Liver (tissue), 9 donors: ENCODE data around the gene SLCO4A1. TPM values are rescaled to one million over a fixed set of nuclear protein-coding genes. Genes with fewer than 3 reads are reported as not detected.

Experiments
- DNase-seq: peaks from one replicate; pipeline ENCODE4 v3.0.0-alpha.2; 2017; ENCODE audit warnings: low spot score
- H3K27ac ChIP-seq, 2 donors: one replicate each; pipeline ENCODE4 v1.7.0; 2013; ENCODE audit warnings: inconsistent platforms in 2 of 2, low read length in 2 of 2, control low read depth in 1 of 2, low read depth in 1 of 2, mild to moderate bottlenecking in 1 of 2
- H3K27me3 ChIP-seq, 4 donors: one replicate each; pipeline versions ENCODE4 v1.6.1 to v1.7.0; 2013; ENCODE audit warnings: low read length in 3 of 4, inconsistent platforms in 1 of 4, mild to moderate bottlenecking in 1 of 4, moderate library complexity in 1 of 4; ENCODE audit not compliant: control insufficient read depth in 4 of 4, insufficient read depth in 4 of 4
- H3K36me3 ChIP-seq, 4 donors: one replicate each; pipeline versions ENCODE4 v1.6.1 to v1.7.0; 2013; ENCODE audit warnings: low read length in 3 of 4, mild to moderate bottlenecking in 3 of 4, low read depth in 1 of 4, moderate library complexity in 1 of 4; ENCODE audit not compliant: control insufficient read depth in 4 of 4, insufficient read depth in 3 of 4
- H3K4me1 ChIP-seq, 4 donors: one replicate each; pipeline versions ENCODE4 v1.6.1 to v1.7.0; 2013; ENCODE audit warnings: low read length in 3 of 4, mild to moderate bottlenecking in 3 of 4, moderate library complexity in 1 of 4; ENCODE audit not compliant: control insufficient read depth in 4 of 4, insufficient read depth in 4 of 4
- H3K4me3 ChIP-seq, 3 donors: one replicate each; pipeline versions ENCODE4 v1.6.1 to v1.7.0; 2013; ENCODE audit warnings: low read length in 3 of 3, control low read depth in 1 of 3, low read depth in 1 of 3, mild to moderate bottlenecking in 1 of 3
- H3K9ac ChIP-seq, 2 donors: one replicate each; pipeline ENCODE4 v1.7.0; 2013; ENCODE audit warnings: low read length in 2 of 2, mild to moderate bottlenecking in 2 of 2, moderate library complexity in 2 of 2, control low read depth in 1 of 2, low read depth in 1 of 2
- H3K9me3 ChIP-seq, 4 donors: one replicate each; pipeline versions ENCODE4 v1.6.1 to v1.7.0; 2013; ENCODE audit warnings: low read length in 3 of 4; ENCODE audit not compliant: control insufficient read depth in 4 of 4
- ATF3 ChIP-seq: IDR thresholded peaks from 2 replicates; pipeline ENCODE4 v1.6.1; 2016; ENCODE audit warnings: antibody characterized with exemption
- CTCF ChIP-seq: fragments of 150-350 bp; IDR thresholded peaks from 2 replicates; pipeline ENCODE4 v1.5.1; 2017; ENCODE audit warnings: improper control_type of control experiment, low read depth, low read length; ENCODE audit not compliant: missing input control
- FOXA1 ChIP-seq: IDR thresholded peaks from 2 replicates; pipeline ENCODE4 v1.6.1; 2016; ENCODE audit warnings: antibody characterized with exemption
- FOXA2 ChIP-seq: IDR thresholded peaks from 2 replicates; pipeline ENCODE4 v1.6.1; 2016; ENCODE audit warnings: antibody characterized with exemption
- GABPA ChIP-seq, 2 donors: IDR thresholded peaks in 1 of 2; conservative IDR thresholded peaks in 1 of 2; 2 replicates each; pipeline ENCODE4 v1.6.1; 2016; ENCODE audit warnings: antibody characterized with exemption in 2 of 2, mild to moderate bottlenecking in 1 of 2, moderate library complexity in 1 of 2
- HNF4G ChIP-seq: IDR thresholded peaks from 2 replicates; pipeline ENCODE4 v1.6.1; 2016; ENCODE audit warnings: antibody characterized with exemption
- JUND ChIP-seq, 2 donors: IDR thresholded peaks; 2 replicates each; pipeline ENCODE4 v1.6.1; 2016; ENCODE audit warnings: antibody characterized with exemption in 2 of 2
- REST ChIP-seq: IDR thresholded peaks from 2 replicates; pipeline ENCODE4 v1.6.1; 2016; ENCODE audit warnings: antibody characterized with exemption, mild to moderate bottlenecking
- RXRA ChIP-seq, 2 donors: IDR thresholded peaks; 2 replicates each; pipeline ENCODE4 v1.6.1; 2017 to 2018; ENCODE audit warnings: antibody characterized with exemption in 2 of 2, mild to moderate bottlenecking in 1 of 2
- SP1 ChIP-seq: IDR thresholded peaks from 2 replicates; pipeline ENCODE4 v1.6.1; 2018; ENCODE audit warnings: antibody characterized with exemption, mild to moderate bottlenecking
- YY1 ChIP-seq: IDR thresholded peaks from 2 replicates; pipeline ENCODE4 v1.6.1; 2016; ENCODE audit warnings: antibody characterized with exemption, mild to moderate bottlenecking
- WGBS: extraction: QIAGEN DNeasy Blood & Tissue Kit; methylation state at CpG from one replicate; pipeline ENCODE4 v1.1.7; 2013; 5-methylcytosine and 5-hydroxymethylcytosine counted together
- polyA plus RNA-seq, 2 donors: library from polyadenylated mRNA; stranded (reverse) in 1 of 2; unstranded in 1 of 2; fragments of 200-250 nt in 1 of 2; fragments of >200 nt in 1 of 2; fragmentation: Nextera tagmentation in 1 of 2; extraction: Ambion mirVana in 1 of 2; gene quantifications; one replicate each; pipeline versions ENCODE4 v1.2.1 to v1.2.3, GENCODE V29; 2013 to 2015
- total RNA-seq, 2 donors: library from RNA; depleted of rRNA; stranded (reverse); fragments of >200 nt; gene quantifications; one replicate each; pipeline ENCODE4 v1.2.3, GENCODE V29; 2014
- donor health status: healthy.
- donor health status: healthy.
- donor health status: healthy.
- donor health status: healthy.
- donor health status: healthy.

Gene SLCO4A1
- total and polyA plus RNA-seq, 4 donors = 1.3 to 4.3 (median 2.6) TPM

- H3K36me3 ChIP-seq = no peaks in the 10 kb centered on the region
- H3K4me3 ChIP-seq = no peak overlapping the region
- no peaks in the 10 kb centered on the region for H3K9me3 ChIP-seq
- H3K9ac ChIP-seq = no peak overlapping the region
- no peak for TF ChIP-seq GABPA (IDR thresholded peaks at IDR 0.05 in 1 of 2, conservative IDR thresholded peaks at IDR 0.05 in 1 of 2)
- no peak for TF ChIP-seq REST
- TF ChIP-seq RXRA (IDR thresholded peaks at IDR 0.05) = no peak
- TF ChIP-seq SP1 = no peak
- no peak for TF ChIP-seq YY1
- TF ChIP-seq FOXA2 = no peak
- no peak for DNase-seq
- no peak overlapping the region for H3K27ac ChIP-seq
- H3K27me3 ChIP-seq = no peaks in the 10 kb centered on the region
- WGBS = 92% methylated on average over 15 of the region's 15 CpGs
- no peaks in the 10 kb centered on the region for H3K4me1 ChIP-seq
Measured at GRCh38 chr20:62660240-62660615, 17.9 kb downstream of the SLCO4A1 start.

GRCh38 chr20:62660768-62661167, 18.5 kb downstream of the SLCO4A1 start:
- H3K4me3 ChIP-seq = no peak overlapping the region
- no peak for TF ChIP-seq CTCF
- 85% methylated on average over 18 of the region's 18 CpGs for WGBS
- no peaks in the 10 kb centered on the region for H3K4me1 ChIP-seq
- no peak overlapping the region for H3K9ac ChIP-seq
- H3K36me3 ChIP-seq = no peaks in the 10 kb centered on the region
- DNase-seq = no peak
- H3K27ac ChIP-seq = no peak overlapping the region
- no peaks in the 10 kb centered on the region for H3K27me3 ChIP-seq
- H3K9me3 ChIP-seq = no peaks in the 10 kb centered on the region

- Histone ChIP-seq H3K4me3 (no peak overlapping the region), H3K9ac (no peak overlapping the region), H3K36me3 (no peaks in the 10 kb centered on the region), H3K27ac (no peak overlapping the region), H3K27me3 (no peaks in the 10 kb centered on the region), H3K4me1 (no peaks in the 10 kb centered on the region), H3K9me3 (no peaks in the 10 kb centered on the region)
- TF ChIP-seq FOXA1 = no peak
- no peak for TF ChIP-seq SP1
- TF ChIP-seq YY1 = no peak
- TF ChIP-seq ATF3 = no peak
- TF ChIP-seq HNF4G = no peak
- no peak for TF ChIP-seq REST
- no peak for TF ChIP-seq JUND (IDR thresholded peaks at IDR 0.05)
- WGBS = 91% methylated on average over 11 of the region's 11 CpGs
- no peak for DNase-seq
Measured at GRCh38 chr20:62661647-62662046, 19.3 kb downstream of the SLCO4A1 start.
